ENCODE data around the gene COL4A4.

COL4A4 gene

GRCh38 chr2:227161947-227162346, 2.1 kb downstream of the COL4A4 start:
- DNase-seq (ENCODE audit: low read depth) = no peak

DNA sequence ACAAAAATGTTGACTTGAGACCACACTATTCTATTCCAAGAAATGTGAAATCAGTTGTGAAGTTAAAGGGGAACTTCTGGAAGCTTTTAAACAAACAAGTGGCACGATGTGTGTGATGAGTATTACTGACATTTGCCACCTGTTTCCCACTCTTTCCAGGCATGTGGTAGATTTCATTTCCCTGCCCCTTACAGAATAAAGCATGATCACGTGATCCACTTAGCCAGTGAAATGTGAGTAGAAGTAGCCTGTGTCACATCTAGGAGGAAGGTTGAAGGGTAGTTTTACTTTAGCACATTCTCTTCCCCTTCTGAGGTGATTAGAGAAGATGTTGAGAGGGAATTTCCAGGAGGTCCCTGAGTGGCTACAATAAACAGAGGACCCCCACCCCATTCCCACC, 3.8 kb downstream of the COL4A4 start:
- no peak for DNase-seq (ENCODE audit: low read depth)

DNA sequence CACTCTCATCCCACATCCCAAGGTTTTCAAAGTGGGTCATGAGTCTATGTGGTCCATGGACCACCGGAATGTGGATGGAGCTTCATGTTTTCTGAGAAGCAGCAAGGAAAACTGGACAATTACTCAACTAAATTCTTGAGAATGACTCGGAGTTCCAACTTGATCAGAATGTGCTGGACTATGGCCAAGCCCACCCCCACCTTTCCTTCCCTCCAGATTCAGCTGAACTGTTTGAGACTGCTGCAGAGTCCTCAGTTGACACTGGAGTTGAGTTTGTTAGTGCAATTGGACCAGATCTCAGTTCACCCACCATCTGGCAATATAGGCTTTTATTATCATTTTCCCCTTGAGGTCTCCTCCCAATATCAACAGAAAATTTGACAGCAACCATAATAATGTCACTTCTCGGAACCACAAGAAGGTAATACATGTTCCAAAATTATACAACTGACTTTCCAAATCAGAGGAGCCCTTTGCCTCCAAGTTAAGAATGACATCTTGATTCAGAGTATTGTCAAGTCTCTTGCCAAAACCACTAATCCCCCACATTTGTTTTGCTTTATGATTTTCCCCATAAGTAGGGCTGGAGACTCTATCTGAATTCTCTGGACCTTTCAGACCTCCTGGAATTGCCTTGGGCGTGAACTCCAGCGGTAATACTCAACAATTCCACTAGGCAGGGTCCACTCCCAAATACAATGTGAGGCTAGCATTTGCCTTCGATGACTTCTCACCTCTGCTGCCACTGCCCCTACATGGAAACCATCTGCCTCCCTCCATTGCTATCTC, 8.8 kb downstream of the COL4A4 start:
- no peak for DNase-seq (ENCODE audit: low read depth)

GRCh38 chr2:227153758-227154486, 10.1 kb downstream of the COL4A4 start:
- no peak for DNase-seq (ENCODE audit: low read depth)

DNA sequence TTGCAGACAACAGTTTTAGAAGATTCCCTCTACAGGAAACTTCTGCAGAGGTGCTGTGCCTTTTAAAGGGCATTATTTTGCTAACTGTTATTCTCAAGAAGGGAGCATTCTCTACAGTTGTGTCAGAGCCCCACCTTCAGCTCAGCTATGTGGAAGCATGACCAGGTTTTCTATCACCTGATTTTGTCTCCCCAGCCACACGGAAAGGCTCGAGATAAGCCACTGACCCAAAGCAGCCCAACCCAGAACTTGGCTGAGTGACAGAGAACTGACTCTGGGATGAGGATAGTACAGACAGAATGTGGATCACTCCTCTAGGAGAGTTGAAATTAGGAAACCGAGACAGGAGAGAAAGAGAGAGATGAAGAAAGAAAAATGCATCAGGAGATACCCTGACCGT, 10.7 kb downstream of the COL4A4 start:
- no peak for DNase-seq (ENCODE audit: low read depth)

DNA sequence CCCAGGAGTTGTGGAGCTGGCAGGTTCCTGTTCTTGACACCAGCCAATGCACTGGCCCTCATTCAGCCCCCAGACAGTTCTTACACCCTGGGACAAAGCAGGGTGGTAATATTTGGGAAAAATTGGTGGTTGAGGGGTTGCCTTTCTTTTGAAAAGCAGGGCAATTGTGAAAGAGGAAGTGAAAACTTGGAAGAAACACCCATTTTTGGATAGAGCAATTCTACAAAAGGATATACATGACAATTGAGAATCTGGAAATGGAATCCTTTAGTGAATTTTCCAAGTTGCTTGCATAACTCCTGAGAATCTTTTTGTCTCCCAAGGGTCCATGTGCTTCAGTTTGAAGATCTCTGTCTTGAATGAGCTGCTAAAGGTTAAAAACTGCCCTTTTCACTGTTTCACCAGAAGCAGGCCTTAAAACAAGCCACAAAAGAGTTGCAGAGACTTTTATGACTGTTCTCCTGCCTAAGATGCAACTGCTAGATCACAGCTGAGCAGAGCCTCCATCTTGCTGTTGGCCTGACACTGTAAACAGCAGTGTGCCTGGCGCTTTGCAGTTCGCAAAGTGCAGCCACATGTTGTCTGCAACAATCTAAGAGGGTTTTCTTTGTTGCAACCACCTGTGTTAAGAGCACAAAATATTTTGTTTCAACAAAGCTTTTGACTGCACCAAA, 11.8 kb downstream of the COL4A4 start:
- DNase-seq (ENCODE audit: low read depth) = no peak

DNA sequence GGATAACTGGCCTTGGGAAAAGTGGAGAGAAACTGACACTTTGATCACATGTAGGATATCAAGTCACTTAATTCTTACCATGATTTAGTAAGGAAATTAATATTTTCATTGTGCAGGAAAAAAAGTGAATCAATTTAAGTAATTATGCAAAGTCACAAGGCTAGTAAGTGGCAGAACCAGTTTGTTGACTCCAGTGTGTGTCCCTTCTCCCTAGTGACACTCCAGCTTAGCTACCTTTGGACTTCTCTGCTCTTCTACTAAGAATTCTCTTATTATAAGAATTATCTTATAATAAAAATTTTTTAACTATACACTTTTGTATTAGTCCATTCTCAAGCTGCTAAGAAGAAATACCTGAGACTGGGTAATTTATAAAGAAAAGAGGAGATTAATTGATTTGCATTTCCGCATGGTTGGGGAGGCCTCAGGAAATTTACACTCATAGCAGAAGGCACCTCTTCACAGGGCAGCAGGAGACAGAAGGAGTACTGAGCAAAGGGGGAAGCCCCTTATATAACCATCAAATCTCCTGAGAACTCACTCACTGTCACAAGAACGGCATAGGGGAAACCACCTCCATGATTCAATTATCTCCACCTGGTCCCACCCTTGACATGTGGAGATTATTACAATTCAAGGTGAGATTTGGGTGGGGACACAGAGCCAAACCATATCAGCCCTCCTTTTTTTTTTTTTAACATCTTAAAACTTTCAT, 13.6 kb downstream of the COL4A4 start:
- no peak for DNase-seq (ENCODE audit: low read depth)

DNA sequence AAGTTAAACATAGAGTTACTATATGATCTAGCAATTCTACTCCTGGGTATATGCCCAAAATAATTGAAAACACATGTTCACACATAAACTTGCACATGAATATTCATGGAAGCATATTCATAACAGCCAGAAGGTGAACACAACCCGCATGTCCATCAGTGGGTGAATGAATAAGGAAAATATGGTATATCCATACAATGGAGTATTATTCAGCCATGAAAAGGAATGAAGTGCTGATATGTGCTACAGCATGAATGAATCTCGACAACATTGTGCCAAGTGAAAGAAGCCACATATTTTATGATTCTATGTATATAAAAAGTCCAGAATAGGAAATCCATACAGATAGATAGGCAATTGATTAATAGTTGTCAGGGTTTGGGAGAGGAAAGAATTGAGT, 15.9 kb downstream of the COL4A4 start:
- no peak for DNase-seq (ENCODE audit: low read depth)

- no peak for DNase-seq (ENCODE audit: low read depth)
Observed at GRCh38 chr2:227147023-227147422, 17.0 kb downstream of the COL4A4 start.

DNA sequence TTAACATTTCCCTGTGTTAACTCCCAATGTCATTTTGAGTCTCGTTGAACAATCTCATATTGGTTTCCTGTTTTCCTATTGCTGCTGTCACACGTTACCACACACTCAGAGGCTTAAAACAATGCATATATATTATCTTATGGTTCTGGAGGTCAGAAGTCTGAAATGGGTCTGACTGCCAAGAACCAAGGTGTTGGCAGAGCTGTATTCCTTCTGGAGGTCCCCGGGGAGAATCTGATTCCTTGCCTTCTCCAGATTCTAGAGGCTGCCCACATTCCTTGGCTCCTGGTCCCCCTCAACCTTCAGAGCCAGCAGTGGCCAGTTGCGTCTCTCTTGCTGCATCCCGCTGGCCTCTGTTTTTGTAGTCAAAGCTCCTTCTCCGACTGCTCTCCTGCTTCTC, 17.5 kb downstream of the COL4A4 start:
- no peak for DNase-seq (ENCODE audit: low read depth)

DNA sequence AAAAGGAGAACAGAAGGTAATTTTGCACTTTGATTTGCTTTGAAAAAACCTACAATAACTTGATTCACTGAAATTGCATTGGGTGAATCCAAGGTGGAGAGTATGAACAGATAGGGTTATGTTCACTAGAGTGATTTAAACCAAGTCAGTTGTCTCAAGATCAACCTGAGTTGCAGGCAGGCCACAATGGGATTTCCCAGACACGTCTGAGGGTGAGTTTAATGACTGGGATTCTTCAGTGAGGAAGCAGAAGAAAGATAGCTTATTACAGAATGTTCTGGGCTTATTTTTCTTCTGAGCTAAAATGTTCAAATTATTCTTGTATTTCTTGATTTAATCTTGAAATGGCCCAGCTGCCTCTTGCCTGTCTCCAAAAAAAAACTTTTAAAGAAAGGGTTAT, 20.1 kb downstream of the COL4A4 start:
- DNase-seq (ENCODE audit: low read depth) = no peak

- no peak for DNase-seq (ENCODE audit: low read depth)
Observed at GRCh38 chr2:227141301-227141700, 22.7 kb downstream of the COL4A4 start.

DNA sequence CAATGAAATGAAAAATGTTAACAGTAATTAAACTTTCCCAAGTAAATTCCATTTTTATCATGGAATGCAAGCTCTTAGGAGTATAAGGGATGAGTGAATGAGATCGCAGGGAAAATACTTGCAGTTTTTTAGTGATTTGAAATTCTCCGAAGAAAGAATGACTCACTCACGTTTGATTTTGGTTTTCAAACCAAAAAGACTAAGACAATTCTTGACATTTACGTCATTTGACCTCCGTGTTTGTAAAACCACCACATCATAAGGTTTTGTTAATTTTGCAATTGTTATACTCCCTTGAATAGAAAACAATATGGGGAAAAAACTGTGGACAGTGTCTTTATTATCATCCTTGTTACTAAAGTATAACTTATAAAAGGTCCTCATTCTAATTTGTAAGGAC, 29.4 kb downstream of the COL4A4 start:
- no peak for DNase-seq (ENCODE audit: low read depth)

GRCh38 chr2:227132986-227133385, 31.0 kb downstream of the COL4A4 start:
- DNase-seq (ENCODE audit: low read depth) = no peak

DNA sequence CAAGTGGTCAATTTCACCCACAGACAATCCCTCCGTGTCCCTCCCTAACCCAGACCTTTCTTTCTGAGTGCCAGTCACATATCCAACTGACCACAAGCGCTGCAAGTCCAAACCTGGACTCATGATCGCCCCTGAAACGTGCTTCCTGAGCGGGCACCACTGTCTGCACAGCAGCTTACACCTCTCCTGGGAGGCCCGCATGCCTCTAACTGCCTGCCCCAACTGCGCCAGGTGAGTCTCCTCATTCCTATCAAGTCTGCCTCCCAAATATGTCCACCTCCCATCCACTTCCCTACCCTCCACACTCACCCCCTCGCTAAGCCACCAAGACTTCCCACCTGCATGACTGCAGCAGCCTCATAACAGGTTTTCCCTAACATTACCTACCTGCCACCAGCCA, 33.4 kb downstream of the COL4A4 start:
- no peak for DNase-seq (ENCODE audit: low read depth)

DNA sequence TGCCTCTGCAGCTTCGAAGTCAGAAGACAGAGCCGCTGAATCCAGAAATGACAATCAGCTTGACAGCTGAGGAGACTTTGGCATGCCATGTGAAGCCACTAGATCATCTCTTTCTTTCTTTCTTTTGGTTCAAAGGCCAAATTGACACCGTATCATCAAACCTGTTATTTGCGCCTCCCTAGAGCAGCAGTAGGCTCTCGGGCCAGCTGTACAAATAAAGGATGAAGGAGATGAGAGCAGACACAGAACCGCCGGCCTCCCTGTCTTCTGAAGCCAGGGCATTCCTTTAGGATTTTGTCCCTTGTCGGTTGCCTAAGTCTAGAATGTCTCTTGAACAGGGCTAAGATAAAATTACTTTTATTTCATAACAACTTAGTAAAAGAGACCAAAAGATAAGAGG, 36.8 kb downstream of the COL4A4 start:
- DNase-seq (ENCODE audit: low read depth) = no peak

DNA sequence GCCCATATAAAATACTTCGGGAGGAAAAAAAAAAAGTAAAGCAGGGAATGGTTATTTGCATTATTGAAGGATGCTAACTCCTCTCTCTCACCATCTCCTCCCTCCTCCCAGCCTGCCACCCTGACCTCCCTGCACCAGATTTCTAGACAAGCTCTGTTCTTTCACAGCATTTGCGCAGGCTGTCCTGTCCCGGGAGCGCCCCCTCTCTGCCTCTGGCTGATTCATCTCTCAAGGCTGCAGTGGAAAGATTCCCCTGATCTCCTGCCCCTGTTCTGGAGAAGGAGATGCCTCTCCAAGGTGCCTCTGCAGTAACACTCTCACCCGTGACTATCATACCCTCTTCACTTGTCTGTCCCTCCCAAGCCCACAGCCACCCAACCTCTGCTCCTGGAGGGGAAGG, 38.5 kb downstream of the COL4A4 start:
- DNase-seq (ENCODE audit: low read depth) = no peak

DNA sequence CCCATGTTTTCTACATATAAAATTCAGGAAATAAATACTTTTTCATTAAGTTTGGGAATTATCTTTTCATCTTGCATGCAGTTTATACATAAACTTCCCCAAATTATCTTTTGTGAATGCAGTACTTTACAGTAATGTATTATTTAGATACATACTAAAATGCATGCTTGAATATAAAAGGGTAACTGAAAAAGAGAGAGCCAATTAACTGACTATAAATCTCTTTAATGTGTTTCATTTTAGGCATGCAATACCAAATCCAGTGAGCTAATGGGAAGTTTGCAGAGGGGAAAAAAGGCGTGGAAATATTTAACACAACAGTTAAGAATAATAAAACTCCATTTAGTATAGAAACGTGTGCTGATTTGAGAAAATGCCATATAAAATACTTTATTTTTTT, 39.2 kb downstream of the COL4A4 start:
- DNase-seq (ENCODE audit: low read depth) = no peak

- no peak for DNase-seq (ENCODE audit: low read depth)
Observed at GRCh38 chr2:227123697-227124096, 40.3 kb downstream of the COL4A4 start.

GRCh38 chr2:227118353-227118752, 45.7 kb downstream of the COL4A4 start:
- no peak for DNase-seq (ENCODE audit: low read depth)

DNA sequence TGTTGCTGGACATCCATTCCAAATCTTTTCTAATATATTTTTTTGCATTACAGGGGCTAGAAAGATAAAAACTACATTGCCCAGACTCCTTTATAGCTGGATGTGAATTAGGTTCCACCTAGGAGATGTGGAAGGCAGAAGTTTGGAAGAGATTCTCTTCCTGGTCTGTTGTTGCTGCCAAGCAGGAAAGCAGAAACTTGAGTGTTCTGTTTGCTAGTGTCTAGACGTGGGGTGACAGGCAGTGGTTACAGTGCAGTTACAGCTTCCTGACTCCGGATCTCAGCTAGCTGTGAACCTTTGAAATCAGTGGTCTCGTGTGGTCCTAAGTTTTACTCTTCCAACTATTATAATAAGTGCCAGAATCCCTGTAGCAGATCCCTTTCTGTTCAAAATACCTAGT, 46.2 kb downstream of the COL4A4 start:
- DNase-seq (ENCODE audit: low read depth) = no peak

DNA sequence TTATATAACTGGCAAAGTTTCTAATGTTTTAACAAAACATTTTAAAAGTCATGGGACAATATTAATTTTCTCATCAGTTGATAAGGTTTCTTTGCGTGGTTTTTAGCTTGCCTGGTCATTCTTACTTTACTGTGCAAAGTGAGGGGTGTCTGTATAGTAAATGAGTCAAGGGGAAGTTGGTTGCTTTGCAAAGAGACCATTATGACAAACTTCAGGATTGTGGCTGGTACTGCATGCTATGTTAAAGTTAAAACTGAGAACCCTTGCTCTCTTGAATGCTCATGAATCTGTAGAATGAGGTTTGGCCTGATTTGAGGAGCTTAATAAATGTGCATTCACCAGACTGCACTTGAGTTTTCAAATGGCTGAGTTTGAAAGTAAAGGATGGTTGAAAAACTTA, 47.0 kb downstream of the COL4A4 start:
- DNase-seq (ENCODE audit: low read depth) = no peak

DNA sequence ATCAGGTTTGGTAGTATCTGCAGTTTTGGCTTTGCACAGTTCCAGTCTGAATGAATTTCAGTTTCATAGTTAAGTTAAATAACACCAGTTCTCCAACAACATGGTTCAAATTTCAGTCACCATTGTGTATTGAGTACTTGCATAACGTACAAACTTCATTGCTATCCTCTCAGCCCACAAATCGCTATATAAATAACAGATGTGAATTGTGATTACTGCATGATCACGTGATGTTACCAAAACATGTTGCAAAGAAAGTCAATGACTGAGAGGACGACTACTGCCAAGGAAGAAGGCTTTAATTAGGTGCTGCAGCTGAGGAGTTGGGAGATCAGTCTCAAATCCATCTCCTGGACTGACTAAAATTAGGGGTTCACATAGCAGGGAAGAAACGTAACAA, 48.2 kb downstream of the COL4A4 start:
- no peak for DNase-seq (ENCODE audit: low read depth)

Measured in stimulated activated CD8-positive, alpha-beta memory T cell treated with anti-CD3 and anti-CD28 coated beads, Interleukin-12 subunit alpha, Interleukin-12 subunit beta, amount 100 ng/mL, for 4 hours (primary cell).